Measurements from ENCODE around the gene CCDC198. TPM values are rescaled to one million over a fixed set of nuclear protein-coding genes. Genes with fewer than 3 reads are reported as not detected.

The CCDC198 gene
- total and polyA plus RNA-seq, 2 donors (not counting 3 experiments of a cell fraction or from before 2014, with no cell fraction given), result not detected

DNA sequence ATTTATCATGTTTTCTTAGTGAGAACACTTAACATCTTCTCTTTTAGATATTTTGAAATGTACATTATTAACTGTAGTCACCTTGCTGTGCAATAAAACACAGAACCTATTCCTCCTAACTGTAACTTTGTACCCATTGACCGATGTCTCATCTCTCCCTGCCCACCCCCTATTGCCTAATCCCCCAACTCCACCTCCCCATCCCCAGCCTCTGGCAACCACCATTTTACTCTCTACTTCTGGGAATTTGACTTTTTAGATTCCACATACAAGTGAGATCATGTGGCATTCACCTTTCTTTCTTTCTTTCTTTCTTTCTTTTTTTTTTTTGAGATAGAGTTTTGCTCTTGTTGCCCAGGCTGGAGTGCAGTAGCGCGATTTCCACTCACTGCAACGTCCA is 4.4 kb upstream of the CCDC198 start:
- no peak overlapping the region for H2AFZ ChIP-seq (ENCODE audit: low read depth, low read length)
- no peaks in the 10 kb centered on the region for H4K20me1 ChIP-seq (replicated peaks; ENCODE audit: control insufficient read depth, extremely low read depth, insufficient read depth, low read length)
- FAIRE-seq, result no peak
- POLR2A ChIA-PET, result interaction anchor here (0.7 kb wide), 1 partner anchor 1419 kb away, joined by 5 read pairs; no protein-coding TSS in a partner anchor
- no peaks in the 10 kb centered on the region for H3K9me1 ChIP-seq (replicated peaks; ENCODE audit: control insufficient read depth, extremely low read depth, insufficient read depth, low read length)
- CTCF ChIA-PET, result no interaction called here
- H3K79me2 ChIP-seq (ENCODE audit: control insufficient read depth, insufficient read depth, low read length), result no peaks in the 10 kb centered on the region
- H3K4me1 ChIP-seq (ENCODE audit: control insufficient read depth, extremely low read depth, insufficient read depth, low read length), result no peaks in the 10 kb centered on the region
- TF ChIP-seq POLR2AphosphoS5 (IDR thresholded peaks at IDR 0.05; ENCODE audit: insufficient read depth, low read depth, low read length) (no peak), CTCF (IDR thresholded peaks at IDR 0.05; ENCODE audit: extremely low read depth in 1 of 2, insufficient read depth in 1 of 2, low read depth in 1 of 2, low read length in 2 of 2) (no peak), FOS (IDR thresholded peaks at IDR 0.05; ENCODE audit: borderline replicate concordance, insufficient read depth, low read length) (no peak), GATA2 (IDR thresholded peaks at IDR 0.05; ENCODE audit: insufficient read depth, insufficient read length, low read depth, low read length) (no peak), JUN (IDR thresholded peaks at IDR 0.05; ENCODE audit: borderline replicate concordance, insufficient read depth, insufficient read length, low read depth) (no peak), POLR2A (IDR thresholded peaks at IDR 0.05; ENCODE audit: low read depth, low read length) (no peak), EZH2 (IDR thresholded peaks at IDR 0.05; ENCODE audit: borderline replicate concordance, low read depth, low read length, severe bottlenecking) (no peak), MYC (IDR thresholded peaks at IDR 0.05; ENCODE audit: low read depth, low read length) (no peak)
- TF ChIP-seq, protein P1, sequence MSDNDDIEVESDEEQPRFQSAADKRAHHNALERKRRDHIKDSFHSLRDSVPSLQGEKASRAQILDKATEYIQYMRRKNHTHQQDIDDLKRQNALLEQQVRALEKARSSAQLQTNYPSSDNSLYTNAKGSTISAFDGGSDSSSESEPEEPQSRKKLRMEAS (IDR thresholded peaks at IDR 0.05; ENCODE audit: insufficient read depth, insufficient read length), result no peak
- no peak for DNase-seq (ENCODE audit: low read depth, low spot score)
- no peak overlapping the region for H3K27ac ChIP-seq (ENCODE audit: insufficient read depth, low read depth, low read length)
- H3K4me2 ChIP-seq (ENCODE audit: insufficient read depth, low read length), result no peak overlapping the region
- no peaks in the 10 kb centered on the region for H3K36me3 ChIP-seq (ENCODE audit: control insufficient read depth in 2 of 2, extremely low read depth in 1 of 2, insufficient read depth in 2 of 2, low read length in 2 of 2)
- dilution Hi-C loops (cut with MboI; ENCODE audit: extremely low pct_ligation_motif_present, low sequenced_read_pairs) (no loop called here), intact Hi-C loops (cut with micrococcal nuclease) (no loop called here)
- H3K9ac ChIP-seq (replicated peaks; ENCODE audit: extremely low read depth, insufficient read depth, low read length), result no peak overlapping the region
- no peaks in the 10 kb centered on the region for H3K9me3 ChIP-seq (replicated peaks; ENCODE audit: control insufficient read depth, insufficient read depth, low read length)
- no peak overlapping the region for H3K4me3 ChIP-seq (replicated peaks in 1 of 3; ENCODE audit: insufficient read depth in 1 of 3, low read depth in 1 of 3, low read length in 3 of 3)
- H3K27me3 ChIP-seq (ENCODE audit: control insufficient read depth in 2 of 2, insufficient read depth in 2 of 2, low read length in 2 of 2), result peaks cover 0 to 6% of the 10 kb centered on the region in 2 experiments
- BruUV-seq (replicated peaks), result no TSS peak
